Heart right ventricle (tissue), 16 donors: ENCODE results near the gene CYP26A1. TPM values are rescaled to one million over a fixed set of nuclear protein-coding genes. Genes with fewer than 3 reads are reported as not detected.

Experiments
- ATAC-seq, 8 donors: fragments of 200-7000 bp; cut with Tn5 transposase; one replicate each; pipeline ENCODE4 v1.9.1; 2020; ENCODE audit warnings: mild to moderate bottlenecking in 8 of 8, moderate library complexity in 8 of 8, moderate number of reproducible peaks in 1 of 8
- DNase-seq, 2 donors: peaks; one replicate each; pipeline ENCODE4 v3.0.0-alpha.2; 2020
- H3K27ac ChIP-seq, 10 donors: fragments of 200-600 bp; sonication (generic) in 2 of 10; one replicate each; pipeline versions ENCODE4 v1.5.0 to v1.8.0; 2020 to 2022; ENCODE audit warnings: mild to moderate bottlenecking in 3 of 10
- H3K27me3 ChIP-seq, 7 donors: fragments of 200-600 bp; one replicate each; pipeline ENCODE4 v1.8.0; 2021 to 2022; ENCODE audit warnings: mild to moderate bottlenecking in 2 of 7
- H3K36me3 ChIP-seq, 9 donors: fragments of 200-600 bp; sonication (generic) in 1 of 9; one replicate each; pipeline versions ENCODE4 v1.5.0 to v1.8.0; 2020 to 2022; ENCODE audit warnings: mild to moderate bottlenecking in 2 of 9
- H3K4me1 ChIP-seq, 9 donors: fragments of 200-600 bp; sonication (generic) in 1 of 9; one replicate each; pipeline versions ENCODE4 v1.5.0 to v1.8.0; 2020 to 2022; ENCODE audit warnings: mild to moderate bottlenecking in 4 of 9
- H3K4me3 ChIP-seq, 10 donors: fragments of 200-600 bp; sonication (generic) in 2 of 10; one replicate each; pipeline versions ENCODE4 v1.5.0 to v1.8.0; 2020 to 2022; ENCODE audit warnings: mild to moderate bottlenecking in 7 of 10, moderate library complexity in 2 of 10
- H3K9me3 ChIP-seq, 11 donors: fragments of 200-600 bp in 10 of 11; sonication (generic) in 2 of 11; one replicate each; pipeline versions ENCODE4 v1.5.0 to v1.8.0; 2013 to 2022; ENCODE audit warnings: mild to moderate bottlenecking in 2 of 11, control low read depth in 1 of 11, moderate library complexity in 1 of 11
- CTCF ChIP-seq, 9 donors: fragments of 200-600 bp; sonication (generic) in 2 of 9; IDR thresholded peaks; one replicate each; pipeline versions ENCODE4 v1.5.0 to v1.8.0; 2021 to 2022; ENCODE audit warnings: antibody characterized with exemption in 9 of 9, mild to moderate bottlenecking in 5 of 9, moderate library complexity in 1 of 9
- WGBS, 2 donors: extraction: QIAGEN DNeasy Blood & Tissue Kit; methylation state at CpG; one replicate each; pipeline ENCODE4 v1.1.7; 2013; ENCODE audit warnings: inconsistent platforms in 1 of 2; 5-methylcytosine and 5-hydroxymethylcytosine counted together
- intact Hi-C, 10 donors: fragments of 100-400 bp; cut with DNase I; formaldehyde crosslinking; loops; one replicate each; pipeline versions ENCODE4 v1.11.1 to v1.14.2; 2022
- polyA plus RNA-seq, 2 donors: library from polyadenylated mRNA; stranded (reverse); fragments of 200-250 nt; gene quantifications; one replicate each; pipeline ENCODE4 v1.2.3, GENCODE V29; 2013
- total RNA-seq, 10 donors: library from RNA; stranded (reverse); fragmentation: NEBNext Ultra II Directional in 3 of 10; extraction: Animal tissue kit (Norgen Biotek cat#: 25700) in 3 of 10; gene quantifications; one replicate each; pipeline versions ENCODE4 v1.2.1 to v1.2.4, GENCODE V29; 2021 to 2023
- donor health status: Arrhythmogenic right ventricular cardiomyopathy.
- donor health status: ischemic (EF 13 %, LVEDD 7.1; RV severe dilation, severe dysfunction).
- donor health status: healthy with polysubstance abuse.
- donor health status: DM: no; HTN: yes; CAD: no.
- donor health status: DM: no; HTN: no; CAD: no.
- donor health status: ischemic (EF 25% LVEDD 6.9; RV normal size, moderate dysfunction).
- donor health status: ischemic (EF 25% LVEDD 5.7; RV mildly dilated, moderate dysfunction).
- donor health status: healthy.
- donor health status: DM: yes; HTN: yes; CAD: no.
- donor health status: Ischemic cardiomyopathy.
- donor health status: ischemic (EF 35%, LVEDD 5.7; RV mildly dilated, moderate dysfunction).
- donor health status: nonischemic (EF 11% LVEDD 7.7; RV severe dilation, severe dysfunction).
- donor health status: DM: yes; HTN: yes; CAD: no.
- donor health status: PGD.
- donor health status: ischemic (EF 29% LVEDD 5.4; RV normal size, mild dysfunction).
- donor health status: nonischemic (EF 23%, LVEDD 6.1; RV moderate dilation, normal function).

Gene CYP26A1
- total and polyA plus RNA-seq, 12 donors: not detected

- H3K9me3 ChIP-seq: no peaks in the 10 kb centered on the region
- H3K36me3 ChIP-seq: no peaks in the 10 kb centered on the region
- peaks cover 26 to 100% (median 93%) of the 10 kb centered on the region in 7 donors for H3K27me3 ChIP-seq
- H3K27ac ChIP-seq: no peak overlapping the region
- H3K4me3 ChIP-seq: no peak overlapping the region
- 19 to 21% methylated on average over 25 of the region's 25 CpGs for WGBS, 2 donors
- no peak for DNase-seq
- TF ChIP-seq CTCF (IDR thresholded peaks at IDR 0.05): no peak
- ATAC-seq: no peak
- peaks cover 9 to 44% (median 36%) of the 10 kb centered on the region in 9 donors for H3K4me1 ChIP-seq
- intact Hi-C loops: no loop called here
Observed at GRCh38 chr10:93075369-93076221, 1.9 kb downstream of the CYP26A1 start.

GRCh38 chr10:93076871-93077270 is 3.2 kb downstream of the CYP26A1 start:
- Histone ChIP-seq H3K27ac (no peak overlapping the region), H3K9me3 (no peaks in the 10 kb centered on the region), H3K27me3 (peaks cover 26 to 95% (median 92%) of the 10 kb centered on the region in 7 donors), H3K4me1 (peaks cover 7 to 40% (median 33%) of the 10 kb centered on the region in 9 donors), H3K4me3 (no peak overlapping the region), H3K36me3 (no peaks in the 10 kb centered on the region)
- 61 to 66% methylated on average over 2 of the region's 2 CpGs for WGBS, 2 donors
- ATAC-seq (no peak), DNase-seq (no peak)
- intact Hi-C loops: no loop called here
- no peak for TF ChIP-seq CTCF (IDR thresholded peaks at IDR 0.05)

- TF ChIP-seq CTCF (IDR thresholded peaks at IDR 0.05): no peak
- H3K4me3 ChIP-seq: no peak overlapping the region
- no peak for DNase-seq
- peaks cover 24 to 89% (median 81%) of the 10 kb centered on the region in 7 donors for H3K27me3 ChIP-seq
- no peaks in the 10 kb centered on the region for H3K36me3 ChIP-seq
- H3K4me1 ChIP-seq: peaks cover 5 to 30% (median 22%) of the 10 kb centered on the region in 9 donors
- H3K9me3 ChIP-seq: no peaks in the 10 kb centered on the region
- H3K27ac ChIP-seq: no peak overlapping the region
- no peak for ATAC-seq
- intact Hi-C loops: no loop called here
- 66 to 71% methylated on average over 5 of the region's 5 CpGs for WGBS, 2 donors
Observed at GRCh38 chr10:93077860-93078337, 4.2 kb downstream of the CYP26A1 start.

- Histone ChIP-seq H3K36me3 (no peaks in the 10 kb centered on the region), H3K27ac (no peak overlapping the region), H3K27me3 (peaks cover 8 to 70% (median 62%) of the 10 kb centered on the region in 7 donors), H3K4me1 (peaks cover 0 to 11% (median 4%) of the 10 kb centered on the region in 9 donors), H3K4me3 (no peak overlapping the region), H3K9me3 (no peaks in the 10 kb centered on the region)
- ATAC-seq (no peak), DNase-seq (no peak)
- intact Hi-C loops: loop anchor here (1.0 to 10.0 kb wide), 7 partner anchors 205 to 275 kb away; no protein-coding TSS in a partner anchor
- no peak for TF ChIP-seq CTCF (IDR thresholded peaks at IDR 0.05)
- WGBS, 2 donors: 64 to 66% methylated on average over 9 of the region's 9 CpGs
Observed at GRCh38 chr10:93079663-93080349, 6.1 kb downstream of the CYP26A1 start.
